Measurements from ENCODE around the gene CDK5RAP2.
"Not testable (repeated sequence)": the region's sequence is repeated elsewhere in the genome, so short reads cannot be mapped to it uniquely, and the experiment has no call there.

The CDK5RAP2 gene

GRCh38 chr9:120580051-120580896, at the start of gene CDK5RAP2:
Gene CDK5RAP2 (minus strand): TSS chr9:120580167. CDS start chr9:120579978, 189 bp downstream.
- peak; percentile 95 to 98 for DNase-seq

GRCh38 chr9:120628925-120629497, 49.0 kb upstream of the CDK5RAP2 start:
- not testable (repeated sequence) for DNase-seq

GRCh38 chr9:120628207-120628924, 48.4 kb upstream of the CDK5RAP2 start:
- no peak for DNase-seq

- DNase-seq: no peak
Measured at GRCh38 chr9:120627073-120627472, 47.1 kb upstream of the CDK5RAP2 start.

- no peak for DNase-seq
Measured at GRCh38 chr9:120626512-120626911, 46.5 kb upstream of the CDK5RAP2 start.

- no peak for DNase-seq
Measured at GRCh38 chr9:120625222-120625621, 45.3 kb upstream of the CDK5RAP2 start.

GRCh38 chr9:120622790-120623189, 42.8 kb upstream of the CDK5RAP2 start:
- DNase-seq: no peak

GRCh38 chr9:120621941-120622340, 42.0 kb upstream of the CDK5RAP2 start:
- no peak for DNase-seq

GRCh38 chr9:120619751-120620655, 40.0 kb upstream of the CDK5RAP2 start:
- peak; percentile 51 to 78 for DNase-seq

GRCh38 chr9:120616966-120617935, 37.3 kb upstream of the CDK5RAP2 start:
- peak; percentile 32 for DNase-seq

GRCh38 chr9:120612218-120612617, 32.3 kb upstream of the CDK5RAP2 start:
- peak in 1 of 2 experiments; percentile 4 for DNase-seq

- no peak for DNase-seq
Measured at GRCh38 chr9:120611690-120612068, 31.7 kb upstream of the CDK5RAP2 start.

GRCh38 chr9:120610975-120611689, 31.2 kb upstream of the CDK5RAP2 start:
- peak; percentile 10 to 16 for DNase-seq

- no peak for DNase-seq
Measured at GRCh38 chr9:120609636-120610035, 29.7 kb upstream of the CDK5RAP2 start.

- DNase-seq: no peak
Measured at GRCh38 chr9:120608421-120608820, 28.5 kb upstream of the CDK5RAP2 start.

GRCh38 chr9:120603591-120603990, 23.6 kb upstream of the CDK5RAP2 start:
- no peak for DNase-seq

GRCh38 chr9:120603010-120603409, 23.0 kb upstream of the CDK5RAP2 start:
- DNase-seq: no peak

GRCh38 chr9:120593955-120594277, 13.9 kb upstream of the CDK5RAP2 start:
- DNase-seq: no peak

- no peak for DNase-seq
Measured at GRCh38 chr9:120593250-120593954, 13.4 kb upstream of the CDK5RAP2 start.

- DNase-seq: no peak
Measured at GRCh38 chr9:120592210-120592609, 12.2 kb upstream of the CDK5RAP2 start.
